HG02970 (cell line): ENCODE measurements around the gene MT3.
A peak's percentile ranks its signal among the peaks of the same experiment; 100 is the strongest.

ENCODE experiments used
- ATAC-seq: cut with Tn5 transposase; IDR thresholded peaks from one replicate; pipeline ENCODE4 v1.9.1; 2021; ENCODE audit warnings: mild to moderate bottlenecking, moderate library complexity, moderate number of reproducible peaks; ENCODE audit not compliant: unreplicated experiment, low FRiP score

Gene MT3

DNA sequence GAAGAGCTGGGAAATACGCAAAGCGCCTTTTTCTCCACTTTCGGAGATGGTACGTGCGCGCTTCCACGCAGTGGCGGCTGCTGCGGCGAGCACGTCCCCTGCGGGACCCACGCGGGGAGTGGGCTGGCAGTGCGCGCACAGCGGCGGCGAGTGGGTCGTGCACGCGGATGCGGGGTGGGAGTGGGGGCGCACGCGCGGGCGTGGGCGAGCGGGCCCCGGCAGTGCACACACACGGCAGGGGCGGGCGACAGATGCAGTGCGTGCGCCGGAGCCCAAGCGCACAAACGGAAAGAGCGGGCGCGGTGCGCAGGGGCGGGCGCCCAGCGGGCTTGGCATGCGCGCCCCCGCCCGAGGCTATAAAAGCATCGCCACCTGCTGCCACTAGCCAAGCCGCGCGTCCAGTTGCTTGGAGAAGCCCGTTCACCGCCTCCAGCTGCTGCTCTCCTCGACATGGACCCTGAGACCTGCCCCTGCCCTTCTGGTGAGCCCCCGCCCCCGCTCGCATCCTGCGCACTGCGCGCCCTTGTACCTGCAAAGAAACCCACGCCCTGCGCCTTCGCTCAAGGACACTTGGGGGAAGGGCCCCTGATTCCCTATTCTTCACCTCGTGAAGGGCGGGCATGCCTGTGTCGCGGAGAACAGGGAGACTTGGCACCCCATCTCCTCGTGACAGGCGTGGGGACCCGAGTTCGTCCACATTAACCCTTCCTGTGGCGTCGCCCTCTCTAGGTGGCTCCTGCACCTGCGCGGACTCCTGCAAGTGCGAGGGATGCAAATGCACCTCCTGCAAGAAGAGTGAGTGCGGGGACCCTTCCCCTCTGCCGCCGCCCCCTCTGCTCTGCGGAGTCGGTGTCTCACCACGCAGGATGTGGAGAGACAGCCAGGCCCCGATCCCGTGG, at the start of gene MT3:
MT3 (plus strand) TSS at position 388 of the 899 bp plus-strand sequence; CDS start at position 451, 63 bp downstream.
- no peak for ATAC-seq

DNA sequence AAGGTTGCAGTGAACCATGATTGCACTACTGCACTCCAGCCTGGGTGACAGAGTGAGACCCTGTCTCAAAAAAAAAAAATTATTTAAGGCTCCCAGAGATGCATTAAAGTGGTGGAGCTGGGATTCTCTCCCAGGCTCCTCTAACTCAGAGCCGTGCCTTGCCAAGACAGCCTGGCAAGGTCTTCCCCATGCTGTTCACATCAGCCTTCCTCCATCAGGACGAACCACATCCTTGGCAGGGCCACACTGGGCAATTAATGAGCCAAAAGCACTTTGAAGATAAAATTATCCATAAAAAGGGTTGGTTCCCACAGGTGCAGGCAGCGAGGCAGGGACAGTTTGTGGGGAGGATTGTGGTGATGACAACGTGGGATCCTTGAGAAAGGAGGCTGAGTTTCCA, 49.7 kb upstream of the MT3 start:
- no peak for ATAC-seq

DNA sequence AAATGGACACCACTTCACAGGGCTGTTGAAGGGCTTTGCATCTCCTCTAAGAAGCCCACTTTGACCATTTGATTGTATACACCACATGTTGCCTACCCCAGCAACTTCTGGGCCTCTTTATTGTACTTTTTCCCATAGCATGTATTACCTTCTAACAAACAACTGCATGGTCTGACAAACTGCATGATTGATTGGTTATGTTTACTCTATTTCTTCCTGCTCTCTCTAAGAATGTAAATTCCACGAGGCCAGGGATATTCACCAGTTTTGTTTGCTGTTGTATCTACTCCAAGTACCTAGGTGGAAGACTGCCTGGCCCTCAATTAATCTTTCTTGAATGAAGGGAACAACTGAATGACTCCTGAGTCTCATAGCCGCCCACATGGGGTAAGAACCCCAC, 47.3 kb upstream of the MT3 start:
- ATAC-seq: no peak

DNA sequence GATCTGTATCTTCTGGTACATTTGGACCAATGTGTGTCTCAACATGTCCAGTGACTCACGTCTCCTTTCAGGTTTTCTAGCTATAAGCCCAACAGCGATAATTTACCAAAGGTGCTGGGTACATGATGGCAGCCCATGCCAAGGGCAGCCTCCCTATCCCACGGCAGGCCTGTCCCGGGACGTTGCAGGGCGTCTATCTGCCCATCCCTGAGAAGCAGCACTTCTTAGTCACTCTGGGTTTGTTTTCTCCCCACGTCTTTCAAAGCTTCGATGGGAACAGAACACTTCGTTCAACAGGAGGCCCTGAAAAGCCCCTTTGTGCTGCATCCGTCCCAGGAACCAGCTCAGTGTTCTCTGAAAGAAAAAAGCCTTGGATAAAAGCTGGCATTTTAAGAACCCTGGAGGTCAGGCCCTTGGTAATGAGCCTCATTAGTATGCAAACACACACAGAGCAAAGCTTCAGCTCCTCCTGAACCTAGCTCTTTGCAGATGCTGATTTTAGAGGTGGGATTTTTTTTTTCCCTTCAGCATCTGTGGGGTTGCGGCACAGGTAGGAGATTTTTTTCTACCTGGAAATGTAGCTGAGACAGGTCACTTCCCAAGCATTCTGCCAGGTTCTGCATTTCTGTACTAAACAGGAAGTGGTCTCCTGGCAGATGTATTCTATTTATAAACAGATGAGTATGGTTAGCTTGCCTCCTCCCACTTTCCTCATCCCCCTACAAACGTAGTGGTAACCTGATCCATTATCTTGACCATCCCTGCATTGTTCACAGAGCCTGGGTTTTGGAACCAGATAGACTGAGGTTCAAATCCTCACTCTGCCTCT, 42.0 kb upstream of the MT3 start:
- ATAC-seq: no peak

DNA sequence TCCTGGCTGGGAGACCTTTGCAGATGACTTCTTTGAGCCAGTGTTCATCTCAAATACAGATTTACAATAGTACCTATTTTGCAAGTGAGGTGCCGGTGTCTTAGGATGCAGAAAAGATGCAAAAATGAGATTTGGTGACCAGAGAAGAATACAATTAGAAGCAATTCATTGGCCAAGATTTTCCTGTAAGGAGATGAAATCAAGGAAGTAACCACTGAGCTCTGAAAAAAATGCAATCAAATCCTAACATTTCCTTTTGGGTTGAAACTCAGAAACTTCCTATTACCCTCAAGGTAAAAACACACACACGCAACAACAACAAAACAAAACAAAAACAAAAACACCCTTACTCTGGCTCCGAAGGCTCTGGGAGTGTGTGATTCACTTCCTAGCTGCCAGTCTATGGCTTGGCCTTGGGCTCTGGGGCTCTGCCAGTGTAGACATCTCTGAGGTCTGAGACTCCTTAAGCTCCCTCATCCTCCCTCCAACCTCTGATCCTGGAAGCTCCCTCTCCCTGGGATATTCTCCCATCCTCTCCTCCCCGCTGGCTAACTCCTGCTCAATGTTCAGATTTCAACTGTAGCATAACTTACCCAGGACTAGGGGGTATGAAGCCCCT, 41.3 kb upstream of the MT3 start:
- no peak for ATAC-seq

DNA sequence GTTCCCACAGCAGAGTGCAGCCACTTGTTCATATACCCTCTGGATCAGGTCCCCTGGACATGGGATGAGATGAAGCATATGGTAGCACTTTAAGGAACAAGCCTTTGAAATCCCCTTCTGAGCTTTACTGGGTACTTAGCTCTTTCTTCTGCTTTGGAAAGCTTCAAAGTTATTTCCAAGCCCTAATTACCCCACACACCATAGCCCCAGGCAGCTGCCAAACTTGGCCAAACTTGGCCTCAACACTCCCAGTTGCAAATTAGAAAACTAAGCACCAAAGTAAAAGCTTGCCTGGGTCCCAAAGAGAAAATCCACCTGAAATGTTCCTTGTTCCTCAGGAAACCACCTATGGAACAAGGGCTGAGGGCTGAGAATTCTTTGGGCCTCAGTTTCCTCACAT, 40.2 kb upstream of the MT3 start:
- no peak for ATAC-seq

DNA sequence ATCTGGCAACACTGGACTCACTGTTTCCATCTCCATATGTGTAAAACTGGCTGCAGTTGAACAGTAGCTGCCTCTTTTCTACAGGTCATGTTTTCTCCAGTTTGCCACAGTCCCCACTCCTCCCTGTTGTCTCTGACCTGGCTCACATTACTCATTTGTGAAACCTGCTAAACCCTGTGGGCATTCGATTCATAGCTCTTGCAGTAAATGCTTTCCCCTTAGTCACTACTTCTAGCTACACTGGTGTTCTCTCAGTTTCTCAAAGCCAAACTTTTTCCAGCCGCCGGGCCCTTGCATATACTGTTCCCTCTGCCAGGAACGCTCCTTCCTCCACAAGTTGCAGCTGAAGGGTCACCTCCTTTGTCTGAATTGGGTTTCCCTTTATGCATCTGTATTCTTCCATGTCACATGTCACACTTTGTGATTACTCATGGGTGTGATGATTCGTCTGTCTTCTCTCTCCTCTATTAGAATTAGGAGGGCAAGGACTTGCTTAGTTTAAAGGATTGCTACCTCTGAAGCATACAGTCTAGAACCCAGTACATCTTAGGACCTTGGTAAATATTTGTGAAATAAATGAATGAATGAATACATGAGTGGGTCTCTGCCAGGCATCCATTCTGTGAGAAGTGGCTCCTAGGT, 39.5 kb upstream of the MT3 start:
- ATAC-seq: no peak

DNA sequence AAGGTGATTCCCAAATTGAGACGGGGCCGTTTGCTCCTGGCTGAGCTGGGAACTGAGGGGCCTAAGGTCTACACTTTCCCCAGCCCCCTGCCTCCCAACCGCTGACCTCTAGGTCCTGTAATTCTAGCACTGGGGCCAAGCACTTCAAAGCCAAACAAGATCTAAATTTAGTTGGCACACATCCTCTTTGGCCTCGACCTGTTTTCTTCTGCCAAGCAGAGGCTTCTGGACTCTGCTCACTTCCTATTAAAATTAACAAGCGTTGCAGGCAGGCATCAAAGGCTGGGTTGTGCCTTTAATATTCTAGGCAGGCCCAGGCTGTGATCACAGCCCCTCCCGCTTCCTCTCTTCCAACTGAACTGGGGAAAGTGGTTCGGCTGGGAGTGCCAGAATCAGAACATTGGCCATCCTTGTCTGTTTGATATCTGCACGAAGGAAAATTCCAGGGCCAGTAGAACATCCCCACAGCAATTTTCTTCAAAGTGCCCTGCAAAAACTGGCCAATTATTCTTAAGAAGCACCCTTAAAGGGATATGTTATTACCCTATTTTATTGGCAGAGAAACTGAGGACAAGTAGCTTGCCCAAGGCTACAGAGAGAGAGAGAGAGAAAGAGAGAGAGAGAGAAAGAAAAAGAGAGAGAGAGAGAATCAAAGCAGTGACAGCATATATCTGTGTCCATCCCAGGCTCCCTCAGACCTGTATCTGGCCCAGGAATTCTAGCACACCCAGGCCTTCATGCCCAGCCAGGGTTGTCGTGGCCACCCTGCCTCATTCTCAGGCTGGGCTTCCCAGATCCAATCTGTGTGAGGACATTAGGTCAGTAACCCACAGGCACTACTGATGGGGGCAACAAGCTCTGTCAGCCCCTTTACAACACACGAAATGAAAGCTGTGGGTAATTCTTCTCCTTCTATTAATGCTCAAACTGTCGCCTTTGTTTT, 37.3 kb upstream of the MT3 start:
- ATAC-seq: no peak

DNA sequence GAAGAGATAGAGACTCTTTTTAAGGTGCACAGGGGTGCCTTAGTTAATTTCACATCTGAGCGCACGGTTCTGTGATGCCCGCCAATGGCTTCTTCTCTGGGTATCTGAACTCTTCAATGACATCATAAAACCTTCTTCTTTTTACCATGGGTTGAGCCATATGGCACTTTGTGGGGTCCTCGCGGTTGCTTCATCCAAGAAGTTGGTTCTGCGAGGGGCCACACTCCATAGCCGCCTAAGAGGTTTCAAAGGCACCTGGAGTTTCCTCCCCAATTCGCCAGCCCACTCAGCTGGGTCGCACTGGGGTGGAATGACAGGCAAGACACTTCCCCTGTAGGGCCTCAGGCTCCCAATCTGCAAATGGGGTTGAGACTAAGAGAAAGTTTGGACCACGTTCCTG, 34.9 kb upstream of the MT3 start:
- ATAC-seq: no peak

DNA sequence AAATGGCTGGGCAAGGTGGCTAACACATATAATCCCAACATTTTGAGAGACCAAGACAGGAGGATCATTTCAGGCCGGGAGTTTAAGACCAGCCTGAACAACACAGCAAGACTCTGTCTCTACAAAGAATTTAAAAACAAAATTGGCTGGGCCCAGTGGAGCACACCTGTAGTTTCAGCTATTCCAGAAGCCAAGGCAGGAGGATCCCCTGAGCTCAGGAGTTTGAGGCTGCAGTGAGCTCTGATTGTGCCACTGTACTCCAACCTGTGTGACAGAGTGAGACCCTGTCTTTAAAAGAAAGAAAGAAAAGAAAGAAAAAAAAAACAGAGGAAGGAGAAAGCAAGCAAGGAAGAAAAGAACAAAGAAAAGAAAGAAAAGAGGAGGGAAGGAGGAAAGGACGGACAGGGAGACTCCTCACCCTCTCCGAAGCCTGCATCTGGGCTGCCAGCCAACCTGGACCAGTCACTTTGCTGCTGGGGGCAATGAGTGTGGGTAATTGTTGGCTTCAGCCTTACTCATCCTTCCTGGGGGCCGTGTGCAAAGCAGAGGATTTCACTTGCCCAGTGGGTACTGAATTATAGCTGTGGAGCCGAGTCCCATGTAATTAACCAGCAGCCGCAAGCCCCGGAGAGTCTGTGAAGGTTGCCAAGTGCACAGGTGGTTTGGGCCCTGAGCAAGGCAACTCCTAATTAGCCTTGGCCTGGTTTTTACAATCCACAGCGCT, 31.1 kb upstream of the MT3 start:
- ATAC-seq: no peak

DNA sequence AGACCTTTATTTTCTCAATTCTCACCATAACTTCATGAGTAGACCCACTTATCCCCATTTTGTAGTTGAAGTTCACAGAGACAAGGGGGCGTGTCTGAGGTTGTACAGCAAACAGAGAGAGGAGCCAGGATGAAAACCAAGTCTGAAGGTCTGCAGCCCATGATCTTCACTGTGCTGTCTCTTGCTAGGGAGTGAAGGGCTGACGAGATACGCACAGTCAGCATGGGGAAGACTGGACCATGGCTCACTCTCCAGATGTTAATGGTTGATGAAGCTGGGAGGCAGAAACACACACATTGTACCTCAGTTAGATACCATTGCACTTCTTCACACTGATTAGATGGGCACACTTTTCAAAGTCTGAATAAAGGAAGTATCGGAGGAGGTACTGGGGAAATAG, 30.2 kb upstream of the MT3 start:
- no peak for ATAC-seq

DNA sequence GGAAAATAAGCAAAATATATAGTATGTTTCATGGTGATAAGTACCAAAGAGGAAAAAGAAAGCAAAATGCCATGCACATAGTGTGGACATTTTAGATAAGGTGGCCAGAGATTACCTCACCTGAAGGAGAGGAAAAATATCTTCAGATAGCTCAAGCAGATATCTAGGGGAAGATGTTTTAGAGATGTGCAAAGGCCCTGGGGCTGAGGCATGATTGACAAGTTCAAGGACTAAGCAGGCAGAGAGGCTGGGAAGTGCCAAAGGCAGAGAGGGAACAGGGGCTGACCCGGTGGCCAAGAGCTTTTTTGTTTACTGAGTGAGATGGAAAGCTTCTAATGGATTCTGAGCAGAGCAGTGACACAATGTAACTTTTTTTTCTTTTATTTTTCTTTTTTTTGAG, 28.9 kb upstream of the MT3 start:
- no peak for ATAC-seq

DNA sequence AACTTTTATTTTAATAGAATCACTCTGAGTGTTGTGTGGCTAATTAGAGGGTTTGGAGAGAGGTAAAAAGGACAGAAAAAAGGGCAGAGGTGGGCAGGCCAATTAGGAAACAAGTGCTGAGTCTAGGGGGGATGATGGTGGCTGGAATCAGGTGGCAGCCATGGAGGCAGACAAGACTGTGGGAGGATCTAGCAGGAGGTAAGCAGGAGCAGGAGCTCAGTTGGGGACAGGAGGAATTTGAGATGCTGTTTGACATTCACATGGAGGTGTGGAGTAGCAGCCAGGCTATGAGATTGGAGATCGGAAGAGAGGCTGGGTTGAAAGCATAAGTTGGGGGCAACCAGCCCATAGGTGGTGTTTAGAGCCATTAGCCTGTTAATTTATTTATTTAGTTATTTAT, 28.2 kb upstream of the MT3 start:
- ATAC-seq: no peak

DNA sequence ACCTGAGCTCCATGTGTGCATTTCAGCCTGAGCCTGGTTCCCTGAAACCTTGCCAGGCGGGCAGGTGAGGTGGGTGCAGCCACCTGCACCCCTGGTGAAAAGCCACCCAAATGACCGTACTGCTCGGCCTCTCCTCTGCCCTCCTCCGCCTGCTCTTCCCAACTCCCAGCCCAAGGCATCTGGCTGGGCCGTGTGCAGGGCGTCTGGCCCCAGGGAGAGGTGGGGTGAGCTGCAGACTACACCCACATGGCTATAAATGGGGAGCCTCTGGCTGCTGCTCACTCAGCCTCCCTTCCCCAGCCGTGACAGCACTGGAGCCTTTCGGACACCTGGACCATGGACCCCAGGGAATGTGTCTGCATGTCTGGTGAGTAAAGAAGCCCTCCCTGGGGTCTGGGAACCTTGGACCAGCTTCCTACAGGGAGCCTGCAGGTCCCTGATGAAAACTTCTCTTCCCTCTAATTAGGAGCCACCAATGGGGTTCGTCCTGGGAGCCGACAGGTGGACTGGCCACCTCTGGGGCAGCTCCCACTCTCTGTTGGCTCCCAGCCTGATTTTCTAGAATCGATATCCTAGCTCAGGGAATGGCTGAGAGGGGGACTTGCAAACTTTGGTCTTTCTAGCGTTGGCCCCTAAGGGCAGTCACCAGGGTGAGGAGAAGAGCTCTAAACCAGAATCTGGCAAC, 24.4 kb upstream of the MT3 start, which contains the start of gene MT4:
MT4 (plus strand) TSS at position 281 of the 685 bp plus-strand sequence; CDS start at position 337, 56 bp downstream.
- ATAC-seq: no peak

DNA sequence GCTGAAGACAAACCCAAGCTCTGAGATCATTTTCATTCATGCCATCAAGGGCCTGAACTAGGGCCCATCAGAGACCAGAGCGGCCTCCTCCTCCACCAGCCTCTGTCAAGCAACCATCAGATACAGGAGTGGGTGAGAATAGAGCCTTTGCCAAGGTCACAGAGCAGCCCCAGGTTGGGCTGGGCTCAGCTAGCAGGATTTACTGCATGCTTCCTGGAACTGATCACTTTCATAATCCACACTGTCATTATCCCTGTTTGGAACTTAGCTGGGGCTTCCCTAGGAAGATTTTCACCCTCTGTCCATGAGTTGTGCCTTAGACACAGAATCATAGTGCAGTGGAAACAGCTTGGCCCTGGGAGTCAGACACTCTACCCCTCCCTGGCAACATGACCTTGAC, 19.4 kb upstream of the MT3 start:
- ATAC-seq: no peak

DNA sequence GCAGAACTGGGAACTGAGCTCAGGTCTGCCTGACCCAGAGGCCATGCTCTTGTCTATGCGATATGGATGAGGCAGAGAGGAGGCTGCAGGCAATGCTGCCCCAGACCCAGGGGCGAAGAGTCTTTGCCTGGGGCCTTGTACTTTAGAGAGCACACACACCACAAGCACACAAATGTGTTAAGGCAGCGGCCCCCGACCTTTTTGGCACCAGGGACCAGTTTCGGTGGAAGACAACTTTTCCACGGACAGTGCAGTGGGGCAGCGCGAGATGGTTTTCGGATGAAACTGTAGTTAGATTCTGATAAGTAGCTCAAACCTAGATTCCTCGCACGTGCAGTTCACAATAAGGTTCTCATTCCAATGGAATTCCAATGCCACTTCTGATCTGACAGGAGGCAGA, 17.8 kb upstream of the MT3 start:
- ATAC-seq: no peak

DNA sequence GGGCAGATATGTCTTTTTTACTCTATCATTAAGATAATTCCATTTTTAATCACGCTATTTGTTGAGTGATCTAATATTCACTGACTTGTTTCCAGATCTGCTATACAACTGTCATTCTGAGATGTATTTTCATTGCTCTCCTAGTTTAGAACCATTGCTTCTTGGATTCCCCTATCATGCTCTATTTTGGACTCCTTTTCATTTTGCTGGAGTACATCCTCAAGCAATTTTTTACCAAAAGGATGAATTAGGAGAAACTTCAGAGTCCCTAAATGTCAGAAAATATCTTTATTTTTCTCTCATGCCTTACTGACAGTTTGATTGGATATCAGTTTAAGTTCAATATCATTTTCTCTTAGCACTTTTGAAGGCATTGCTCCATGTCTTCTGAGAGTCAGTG, 14.7 kb upstream of the MT3 start:
- ATAC-seq: no peak

DNA sequence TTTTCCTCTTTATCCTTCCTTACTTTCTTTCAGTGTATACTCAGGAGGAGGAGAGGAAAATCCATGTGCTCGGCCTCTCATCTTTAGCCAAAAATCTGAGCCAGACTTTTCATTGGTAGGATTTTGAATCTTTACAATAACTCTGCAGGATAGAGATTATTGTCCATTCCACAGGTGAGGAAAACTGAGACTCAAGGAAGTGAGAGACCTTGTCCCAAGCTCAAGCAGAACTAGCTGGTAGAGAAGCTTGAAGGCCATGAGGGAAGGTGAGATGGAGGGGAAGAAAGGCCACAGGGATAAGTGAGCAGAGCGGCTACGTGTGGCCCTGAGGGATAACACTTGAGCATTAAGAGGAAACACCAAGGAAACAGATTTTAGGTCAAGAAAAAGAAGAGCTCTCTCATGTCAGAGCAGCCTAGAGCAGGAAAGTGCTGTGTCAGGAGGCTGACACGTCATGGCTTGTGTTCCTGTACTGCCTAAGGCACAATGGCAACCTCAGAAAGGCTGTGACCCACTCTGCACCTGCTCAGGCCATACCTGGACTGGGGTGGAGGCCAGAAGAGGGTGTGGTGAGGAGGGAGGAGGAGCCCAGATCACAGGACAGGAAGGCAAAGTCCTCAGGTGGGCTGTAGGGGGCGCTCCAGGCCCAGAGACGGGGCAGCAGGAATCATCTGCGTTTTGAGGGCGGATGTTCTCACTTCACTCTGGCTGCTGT, 12.6 kb upstream of the MT3 start:
- peak; percentile 69 for ATAC-seq
